GM19099 (cell line): ENCODE results near the gene RSPH1.

ENCODE experiments used
- POLR2A ChIP-seq: IDR thresholded peaks from 3 replicates; pipeline ENCODE4 v1.6.1; 2011; ENCODE audit warnings: low read depth; ENCODE audit not compliant: insufficient read length; ENCODE audit errors: extremely low read depth

RSPH1 gene

GRCh38 chr21:42523941-42524340 lies 27.9 kb upstream of the RSPH1 start:
- no peak for TF ChIP-seq POLR2A

- no peak for TF ChIP-seq POLR2A
Measured at GRCh38 chr21:42523211-42523610, 27.2 kb upstream of the RSPH1 start.

DNA sequence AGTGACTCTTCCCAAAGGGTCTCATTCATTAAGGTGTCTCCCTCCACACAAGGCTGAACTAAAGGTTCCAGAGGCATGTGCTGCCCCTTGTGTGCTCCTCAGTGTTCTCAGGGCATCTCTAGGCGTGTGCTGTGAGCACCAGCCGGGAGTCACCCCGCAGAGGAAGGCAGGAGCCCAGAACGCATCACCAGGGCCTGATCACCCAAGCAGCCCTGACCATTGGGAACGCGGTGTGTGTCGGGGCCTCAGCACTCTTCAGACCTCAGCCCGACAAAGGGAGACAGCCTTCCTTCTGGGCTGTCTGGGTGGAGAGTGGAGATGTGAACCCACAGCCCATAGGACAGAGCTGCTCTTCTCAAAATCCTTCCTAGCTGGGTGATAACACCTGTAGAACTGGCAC lies 26.7 kb upstream of the RSPH1 start:
- no peak for TF ChIP-seq POLR2A

DNA sequence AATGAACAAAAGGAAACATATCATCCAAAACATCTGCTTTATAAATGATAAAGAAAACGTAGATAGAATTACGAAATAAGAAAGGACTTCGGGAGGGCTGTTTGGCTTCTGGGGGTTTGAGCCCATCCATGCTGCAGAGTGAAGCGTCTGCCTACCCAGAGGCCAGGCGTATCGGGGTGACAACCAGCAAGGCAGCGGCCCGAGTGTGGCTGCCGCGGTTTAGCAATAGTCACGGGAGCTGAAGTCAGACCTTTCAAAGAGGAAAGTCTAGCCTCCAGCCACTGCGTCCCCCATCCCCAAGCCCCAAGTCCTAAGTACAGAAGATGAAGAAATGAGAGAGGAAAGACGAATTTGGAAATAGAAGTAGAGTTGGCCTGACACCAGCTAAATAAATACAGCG lies 26.2 kb upstream of the RSPH1 start:
- TF ChIP-seq POLR2A, result no peak

- no peak for TF ChIP-seq POLR2A
Measured at GRCh38 chr21:42521805-42522204, 25.8 kb upstream of the RSPH1 start.

DNA sequence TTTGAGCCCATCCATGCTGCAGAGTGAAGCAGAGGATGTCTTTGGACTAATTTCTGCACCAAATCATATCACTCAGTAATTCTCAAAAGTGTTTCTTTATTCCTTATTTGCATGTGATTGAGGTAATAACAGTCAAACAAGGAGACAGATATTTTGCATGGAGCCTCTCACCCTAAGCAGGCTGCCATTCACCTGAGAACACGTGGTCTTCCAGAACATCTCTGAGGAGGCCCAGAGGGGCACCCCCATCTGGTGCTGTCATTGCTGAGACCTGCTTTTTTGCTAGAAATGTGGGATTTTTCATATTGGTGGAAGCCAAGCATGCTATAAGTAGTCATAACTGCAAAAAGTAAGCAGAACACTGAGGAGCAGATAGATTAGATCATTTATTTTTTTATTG lies 25.4 kb upstream of the RSPH1 start:
- TF ChIP-seq POLR2A, result no peak

- no peak for TF ChIP-seq POLR2A
Measured at GRCh38 chr21:42520628-42521253, 24.7 kb upstream of the RSPH1 start.

- TF ChIP-seq POLR2A, result no peak
Measured at GRCh38 chr21:42518626-42519025, 22.6 kb upstream of the RSPH1 start.

DNA sequence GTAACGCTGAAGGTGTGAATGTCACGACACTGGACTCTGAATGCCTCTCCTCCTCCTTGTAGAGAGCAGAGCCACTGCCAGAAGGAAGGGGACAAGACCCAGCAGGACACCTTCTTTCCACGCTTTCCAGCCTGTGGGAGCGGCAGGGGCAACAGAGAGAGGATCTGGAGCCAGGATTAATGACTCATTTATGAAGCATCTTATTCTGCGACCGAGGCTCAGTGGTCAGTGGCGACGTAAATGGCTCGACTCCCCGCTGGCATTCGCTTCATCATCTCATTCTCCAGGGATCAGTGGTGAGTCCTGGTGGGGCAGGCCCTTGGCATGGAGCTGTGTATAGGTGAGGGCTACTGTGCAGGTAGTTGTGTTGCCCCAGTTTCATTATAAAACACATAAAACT lies 22.2 kb upstream of the RSPH1 start:
- TF ChIP-seq POLR2A, result no peak

DNA sequence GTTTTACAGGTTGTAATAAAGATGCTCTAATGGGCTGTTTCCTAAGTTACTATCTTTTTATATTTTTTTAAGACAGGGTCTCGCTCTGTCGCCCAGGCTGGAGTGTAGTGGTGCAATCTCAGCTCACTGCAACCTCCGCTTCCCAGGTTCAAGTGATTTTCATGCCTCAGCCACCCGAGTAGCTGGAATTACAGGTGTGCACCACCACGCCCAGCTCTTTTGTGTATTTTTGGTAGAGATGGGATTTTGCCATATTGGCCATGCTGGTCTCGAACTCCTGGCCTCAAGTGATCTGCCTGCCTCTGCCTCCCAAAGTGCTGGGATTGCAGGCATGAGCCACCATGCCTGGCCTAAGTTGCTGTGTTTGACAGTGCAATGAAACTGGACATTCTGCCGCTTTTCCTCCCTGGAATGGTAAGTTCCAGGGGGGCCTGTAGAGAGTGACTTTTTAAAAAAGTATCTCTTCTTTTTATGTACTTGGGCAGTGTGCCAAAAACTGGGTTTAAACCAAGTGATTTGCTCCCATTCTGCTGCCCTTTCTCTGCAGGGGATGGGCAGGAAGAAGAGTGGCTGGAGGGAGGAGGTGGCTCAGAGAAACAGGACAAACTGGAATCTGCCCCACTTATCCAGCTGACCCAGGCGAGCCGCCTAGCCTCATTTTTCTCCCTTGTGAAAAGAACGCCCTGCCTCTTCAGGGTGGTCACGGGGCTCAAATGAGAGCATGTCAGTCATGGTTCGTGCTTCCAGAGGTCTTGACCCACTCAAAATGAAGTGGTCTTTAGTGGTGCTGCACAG lies 19.9 kb upstream of the RSPH1 start:
- no peak for TF ChIP-seq POLR2A

- no peak for TF ChIP-seq POLR2A
Measured at GRCh38 chr21:42514883-42515228, 18.8 kb upstream of the RSPH1 start.

DNA sequence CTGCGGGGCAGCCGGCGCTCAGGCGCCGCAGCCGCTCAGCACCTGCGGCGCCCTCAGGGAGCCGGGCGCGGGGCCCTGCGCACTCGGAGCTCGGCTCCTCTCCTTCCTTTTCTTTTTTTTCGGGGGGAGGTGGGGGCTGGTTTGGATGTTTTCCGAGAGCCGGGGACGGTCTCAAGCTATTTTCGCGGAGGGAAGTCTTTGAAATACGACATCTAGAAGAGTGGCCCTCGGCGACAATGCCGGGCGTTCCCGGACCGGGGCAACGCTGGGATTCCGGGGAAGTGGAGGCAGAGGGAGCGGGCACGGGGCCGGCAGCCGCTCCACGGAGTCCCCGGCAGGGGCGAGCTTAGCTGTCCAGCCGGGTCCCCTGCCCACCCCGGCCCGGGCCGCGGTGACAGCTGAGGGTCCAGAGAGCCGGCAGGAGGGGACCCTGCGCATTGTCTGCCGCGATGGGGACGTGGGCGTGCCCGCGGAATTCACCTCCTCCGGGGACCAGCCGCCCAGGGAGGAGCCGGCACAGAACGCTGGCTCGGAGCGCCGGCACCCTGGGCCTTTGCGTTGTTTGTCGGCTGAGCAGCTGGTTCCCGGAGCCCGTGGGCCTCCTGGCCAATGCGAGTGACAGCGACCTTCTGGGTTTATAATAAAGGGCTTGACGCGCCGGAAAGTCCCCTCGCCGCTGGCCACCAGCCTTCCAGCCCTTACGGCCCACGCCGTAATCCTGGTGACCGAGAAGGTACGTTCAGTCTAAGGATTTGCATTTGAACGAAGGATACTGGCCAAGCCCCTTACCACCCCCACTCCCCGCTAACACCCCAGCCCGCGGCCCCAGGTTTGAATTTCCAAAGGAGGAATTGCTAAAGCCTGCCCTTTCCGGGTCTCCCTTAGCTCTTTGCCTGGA lies 18.2 kb upstream of the RSPH1 start:
- TF ChIP-seq POLR2A, result peak; percentile 80

DNA sequence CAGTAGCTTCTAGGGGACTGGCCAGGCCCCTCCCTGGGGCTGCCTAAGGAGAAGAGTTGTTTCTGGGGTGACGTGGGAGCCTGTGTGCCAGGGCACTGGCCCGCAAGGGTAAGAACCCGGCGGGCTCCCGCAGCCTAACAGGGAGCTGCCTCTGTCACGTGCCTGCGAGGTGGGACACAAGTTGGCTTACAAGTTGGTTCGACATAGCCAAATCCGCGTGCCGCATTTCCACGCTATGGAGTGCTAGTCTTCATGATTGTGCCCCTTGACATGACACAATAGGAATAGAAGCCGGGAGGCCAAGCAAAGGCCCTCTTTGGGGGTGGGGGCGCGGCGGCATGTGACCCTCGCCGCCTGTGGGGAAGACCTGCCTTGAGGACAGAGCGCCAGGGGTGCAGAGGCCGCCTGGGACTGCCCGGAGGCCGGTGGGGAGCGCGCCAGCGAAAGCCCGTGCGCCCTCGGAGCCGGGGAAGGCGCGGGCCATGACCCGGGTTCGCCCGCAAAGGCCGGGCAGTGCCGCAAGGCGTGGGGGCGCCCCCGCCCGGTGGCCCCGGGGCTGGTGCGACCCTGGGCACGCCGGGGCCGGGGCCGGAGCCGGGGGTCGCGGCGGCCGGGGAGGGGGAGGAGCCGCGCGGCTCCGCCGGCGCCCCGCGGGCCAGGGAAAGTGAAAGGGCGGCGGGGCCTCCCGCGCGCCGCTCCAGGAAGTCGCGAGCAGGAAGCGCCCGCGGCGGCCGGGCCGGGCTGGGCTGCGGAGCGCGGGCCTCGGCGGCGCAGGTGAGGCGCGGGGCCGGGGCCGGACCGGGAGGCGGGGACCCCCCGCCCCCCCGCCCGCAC lies 17.3 kb upstream of the RSPH1 start, which contains the start of gene SLC37A1:
Gene SLC37A1, plus strand, starts transcription at position 702 of the 834 bp plus-strand sequence. CDS start 4,603 bp downstream, outside the sequence.
- peak; percentile 39 for TF ChIP-seq POLR2A

DNA sequence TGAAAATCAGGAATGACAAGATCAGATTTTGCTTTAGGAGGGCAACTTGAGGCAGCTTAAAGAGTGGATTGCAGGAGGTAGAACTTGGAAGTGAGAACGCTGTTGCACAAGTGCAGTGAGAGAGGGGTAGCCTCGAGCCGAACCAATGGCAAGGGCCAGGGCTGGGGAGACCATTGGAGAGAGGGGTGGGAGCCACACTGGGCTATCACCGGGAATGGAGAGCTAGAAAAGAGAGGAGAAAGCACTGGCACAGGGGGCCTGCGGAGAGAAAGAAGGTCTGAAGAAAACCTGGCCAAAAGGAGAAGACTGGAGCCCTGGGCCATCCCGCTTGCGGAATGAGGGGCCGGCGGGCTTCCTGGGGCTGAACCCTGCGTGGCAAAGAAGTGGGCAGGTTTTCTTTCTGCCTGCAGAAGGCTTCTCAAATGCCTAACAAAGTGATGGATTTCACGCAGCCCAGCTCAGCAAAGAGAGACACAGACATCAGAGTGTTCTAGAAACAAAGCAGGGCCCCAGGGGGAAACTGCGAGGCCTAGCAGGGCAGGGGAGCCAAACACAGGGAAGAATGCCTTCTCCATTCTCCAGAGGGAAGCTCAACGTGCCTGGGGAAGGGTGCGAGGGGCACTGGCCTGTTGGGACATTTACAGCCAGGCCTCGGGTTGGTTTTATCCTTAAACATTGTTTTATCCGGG lies 16.5 kb upstream of the RSPH1 start:
- no peak for TF ChIP-seq POLR2A
